Neural cell (in vitro differentiated cells): ENCODE results near the gene MPHOSPH8. TPM values are rescaled to one million over a fixed set of nuclear protein-coding genes. Genes with fewer than 3 reads are reported as not detected.

Experiments
- H2AFZ ChIP-seq: fragments of 200-600, 300-800 bp; sonication (generic), shearing (Covaris generic); 2 replicates; pipeline ENCODE4 v1.6.0; 2014; ENCODE audit warnings: low read depth, mild to moderate bottlenecking, antibody characterized with exemption, low read length, moderate library complexity
- H3F3A ChIP-seq: fragments of 200-600 bp; shearing (Covaris generic); 2 replicates; pipeline ENCODE4 v1.6.1; 2016; ENCODE audit warnings: mild to moderate bottlenecking, moderate library complexity, mixed read lengths, antibody characterized with exemption, low read length; ENCODE audit not compliant: insufficient read depth, poor library complexity, severe bottlenecking
- H3K27ac ChIP-seq: fragments of 200-600, 300-800 bp; sonication (generic), shearing (Covaris generic); 2 replicates; pipeline ENCODE4 v1.5.1; 2014; ENCODE audit warnings: mild to moderate bottlenecking, low read length, moderate library complexity
- H3K27me3 ChIP-seq: fragments of 300-800, 200-600 bp; sonication (generic), shearing (Covaris generic); 2 replicates; pipeline ENCODE4 v1.6.0; 2014; ENCODE audit warnings: mild to moderate bottlenecking, low read depth, low read length, moderate library complexity; ENCODE audit not compliant: insufficient read depth
- H3K36me3 ChIP-seq: fragments of 300-800, 200-600 bp; sonication (generic), shearing (Covaris generic); 2 replicates; pipeline ENCODE4 v1.5.1; 2014; ENCODE audit warnings: mild to moderate bottlenecking, antibody characterized with exemption, low read length, moderate library complexity; ENCODE audit not compliant: insufficient read depth
- H3K4me2 ChIP-seq: fragments of 300-800, 200-600 bp; sonication (generic), shearing (Covaris generic); 2 replicates; pipeline ENCODE4 v1.6.0; 2014; ENCODE audit warnings: mild to moderate bottlenecking, low read length
- H3K4me3 ChIP-seq: fragments of 300-800, 200-600 bp; sonication (generic), shearing (Covaris generic); 2 replicates; pipeline ENCODE4 v1.5.1; 2014; ENCODE audit warnings: mild to moderate bottlenecking, low read length, moderate library complexity
- H3K79me2 ChIP-seq: fragments of 200-600 bp; shearing (Covaris generic); replicated peaks from 2 replicates; pipeline ENCODE4 v1.6.0; 2014; ENCODE audit warnings: mild to moderate bottlenecking, low read length, moderate library complexity; ENCODE audit not compliant: insufficient read depth
- H3K9ac ChIP-seq: fragments of 300-800, 200-600 bp; sonication (generic), shearing (Covaris generic); 2 replicates; pipeline ENCODE4 v1.6.1; 2016; ENCODE audit warnings: mild to moderate bottlenecking, low read length, mixed read lengths
- H3K9me2 ChIP-seq: fragments of 200-600 bp; shearing (Covaris generic); 2 replicates; pipeline ENCODE4 v1.6.1; 2016; ENCODE audit warnings: mild to moderate bottlenecking, low read length, mixed read lengths; ENCODE audit not compliant: insufficient read depth
- H3K9me3 ChIP-seq: fragments of 200-600, 300-800 bp; sonication (generic), shearing (Covaris generic); 2 replicates; pipeline ENCODE4 v1.6.1; 2016; ENCODE audit warnings: mild to moderate bottlenecking, mixed run types, low read length, moderate library complexity, mixed read lengths
- H4K20me1 ChIP-seq: fragments of 200-600 bp; shearing (Covaris generic); 2 replicates; pipeline ENCODE4 v1.6.1; 2016; ENCODE audit warnings: mild to moderate bottlenecking, mixed run types; ENCODE audit not compliant: insufficient read depth
- CTCF ChIP-seq: fragments of 450-650 bp; IDR thresholded peaks from 2 replicates; pipeline ENCODE4 v1.5.1; 2014; ENCODE audit warnings: antibody characterized with exemption, mild to moderate bottlenecking, moderate library complexity; ENCODE audit not compliant: poor library complexity, severe bottlenecking
- EP300 ChIP-seq: fragments of 450-650 bp; conservative IDR thresholded peaks from 2 replicates; pipeline ENCODE4 v1.6.1; 2014; ENCODE audit warnings: antibody characterized with exemption, mild to moderate bottlenecking, moderate library complexity; ENCODE audit not compliant: poor library complexity, severe bottlenecking
- EZH2 ChIP-seq: fragments of 200-600, 300-800 bp; shearing (Covaris generic), sonication (generic); IDR thresholded peaks from 2 replicates; pipeline ENCODE4 v1.6.1; 2014; ENCODE audit warnings: antibody characterized with exemption, low read length, borderline replicate concordance, mild to moderate bottlenecking; ENCODE audit not compliant: insufficient read depth, poor library complexity, severe bottlenecking
- MXI1 ChIP-seq: fragments of 450-650 bp; conservative IDR thresholded peaks from 2 replicates; pipeline ENCODE4 v1.6.1; 2014; ENCODE audit warnings: antibody characterized with exemption, mild to moderate bottlenecking; ENCODE audit not compliant: poor library complexity, severe bottlenecking
- POLR2AphosphoS5 ChIP-seq: IDR thresholded peaks from 2 replicates; pipeline ENCODE4 v1.6.1; 2012
- RAD21 ChIP-seq: fragments of 450-650 bp; conservative IDR thresholded peaks from 2 replicates; pipeline ENCODE4 v1.6.1; 2014; ENCODE audit warnings: antibody characterized with exemption, mild to moderate bottlenecking, moderate library complexity
- SMC3 ChIP-seq: fragments of 450-650 bp; conservative IDR thresholded peaks from 2 replicates; pipeline ENCODE4 v1.6.1; 2014; ENCODE audit warnings: antibody characterized with exemption, mild to moderate bottlenecking, moderate library complexity; ENCODE audit not compliant: poor library complexity
- TAF1 ChIP-seq: IDR thresholded peaks from 2 replicates; pipeline ENCODE4 v1.6.1; 2012; ENCODE audit warnings: low read depth
- polyA plus RNA-seq: library from polyadenylated mRNA; depleted of rRNA; stranded (reverse); fragments of >200 nt; gene quantifications from 2 replicates; pipeline ENCODE4 v1.2.3, GENCODE V29; 2014
- TF ChIP-seq, protein P1 (sequence below): IDR thresholded peaks from 2 replicates; pipeline ENCODE4 v1.6.1; 2012; ENCODE audit warnings: borderline replicate concordance

MPHOSPH8 gene
- polyA plus RNA-seq, 1 donor from 2014 or later = 35.0 TPM

DNA sequence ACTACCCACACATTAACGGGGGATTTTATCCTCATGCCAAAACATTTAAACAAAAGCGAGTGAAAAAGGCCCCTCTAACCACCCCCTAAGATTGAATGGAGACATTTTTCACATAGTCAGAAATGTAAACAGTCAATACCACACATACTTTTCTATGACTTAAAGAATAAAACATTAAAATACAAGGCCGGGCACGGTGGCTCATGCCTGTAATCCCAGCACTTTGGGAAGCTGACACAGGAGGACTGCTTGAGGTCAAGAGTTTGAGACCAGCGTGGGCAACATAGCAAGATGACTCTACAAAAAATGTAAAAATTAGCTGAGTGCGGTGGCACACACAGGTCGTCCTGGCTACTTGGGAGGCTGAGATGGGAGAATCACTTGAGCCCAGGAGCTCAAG is 47.3 kb downstream of the MPHOSPH8 start:
- H3F3A ChIP-seq = no peaks in the 10 kb centered on the region
- no peak overlapping the region for H3K9ac ChIP-seq
- H3K4me3 ChIP-seq = no peak overlapping the region
- H3K27me3 ChIP-seq = no peaks in the 10 kb centered on the region
- no peaks in the 10 kb centered on the region for H3K9me2 ChIP-seq
- no peak for TF ChIP-seq SMC3
- TF ChIP-seq RAD21 = no peak
- no peak for TF ChIP-seq POLR2AphosphoS5
- TF ChIP-seq, protein P1, sequence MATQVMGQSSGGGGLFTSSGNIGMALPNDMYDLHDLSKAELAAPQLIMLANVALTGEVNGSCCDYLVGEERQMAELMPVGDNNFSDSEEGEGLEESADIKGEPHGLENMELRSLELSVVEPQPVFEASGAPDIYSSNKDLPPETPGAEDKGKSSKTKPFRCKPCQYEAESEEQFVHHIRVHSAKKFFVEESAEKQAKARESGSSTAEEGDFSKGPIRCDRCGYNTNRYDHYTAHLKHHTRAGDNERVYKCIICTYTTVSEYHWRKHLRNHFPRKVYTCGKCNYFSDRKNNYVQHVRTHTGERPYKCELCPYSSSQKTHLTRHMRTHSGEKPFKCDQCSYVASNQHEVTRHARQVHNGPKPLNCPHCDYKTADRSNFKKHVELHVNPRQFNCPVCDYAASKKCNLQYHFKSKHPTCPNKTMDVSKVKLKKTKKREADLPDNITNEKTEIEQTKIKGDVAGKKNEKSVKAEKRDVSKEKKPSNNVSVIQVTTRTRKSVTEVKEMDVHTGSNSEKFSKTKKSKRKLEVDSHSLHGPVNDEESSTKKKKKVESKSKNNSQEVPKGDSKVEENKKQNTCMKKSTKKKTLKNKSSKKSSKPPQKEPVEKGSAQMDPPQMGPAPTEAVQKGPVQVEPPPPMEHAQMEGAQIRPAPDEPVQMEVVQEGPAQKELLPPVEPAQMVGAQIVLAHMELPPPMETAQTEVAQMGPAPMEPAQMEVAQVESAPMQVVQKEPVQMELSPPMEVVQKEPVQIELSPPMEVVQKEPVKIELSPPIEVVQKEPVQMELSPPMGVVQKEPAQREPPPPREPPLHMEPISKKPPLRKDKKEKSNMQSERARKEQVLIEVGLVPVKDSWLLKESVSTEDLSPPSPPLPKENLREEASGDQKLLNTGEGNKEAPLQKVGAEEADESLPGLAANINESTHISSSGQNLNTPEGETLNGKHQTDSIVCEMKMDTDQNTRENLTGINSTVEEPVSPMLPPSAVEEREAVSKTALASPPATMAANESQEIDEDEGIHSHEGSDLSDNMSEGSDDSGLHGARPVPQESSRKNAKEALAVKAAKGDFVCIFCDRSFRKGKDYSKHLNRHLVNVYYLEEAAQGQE = no peak
- TF ChIP-seq EP300 = no peak
- no peak for TF ChIP-seq MXI1
- TF ChIP-seq TAF1 = no peak
- no peak for TF ChIP-seq CTCF
- TF ChIP-seq EZH2 = no peak
- no peak overlapping the region for H3K27ac ChIP-seq
- H3K9me3 ChIP-seq = no peaks in the 10 kb centered on the region
- H3K36me3 ChIP-seq = peaks cover 4% of the 10 kb centered on the region
- H2AFZ ChIP-seq = no peak overlapping the region
- H3K79me2 ChIP-seq = no peaks in the 10 kb centered on the region
- no peak overlapping the region for H3K4me2 ChIP-seq
- H4K20me1 ChIP-seq = no peaks in the 10 kb centered on the region

- Histone ChIP-seq H3K4me3 (no peak overlapping the region), H3F3A (no peaks in the 10 kb centered on the region), H2AFZ (no peak overlapping the region), H3K79me2 (no peaks in the 10 kb centered on the region), H3K9me3 (no peaks in the 10 kb centered on the region), H3K9ac (no peak overlapping the region), H3K27me3 (no peaks in the 10 kb centered on the region), H3K36me3 (peaks cover 4% of the 10 kb centered on the region), H3K27ac (no peak overlapping the region), H3K9me2 (no peaks in the 10 kb centered on the region), H4K20me1 (no peaks in the 10 kb centered on the region), H3K4me2 (no peak overlapping the region)
- TF ChIP-seq TAF1 = no peak
Observed at GRCh38 chr13:19681517-19681916, 48.1 kb downstream of the MPHOSPH8 start.

DNA sequence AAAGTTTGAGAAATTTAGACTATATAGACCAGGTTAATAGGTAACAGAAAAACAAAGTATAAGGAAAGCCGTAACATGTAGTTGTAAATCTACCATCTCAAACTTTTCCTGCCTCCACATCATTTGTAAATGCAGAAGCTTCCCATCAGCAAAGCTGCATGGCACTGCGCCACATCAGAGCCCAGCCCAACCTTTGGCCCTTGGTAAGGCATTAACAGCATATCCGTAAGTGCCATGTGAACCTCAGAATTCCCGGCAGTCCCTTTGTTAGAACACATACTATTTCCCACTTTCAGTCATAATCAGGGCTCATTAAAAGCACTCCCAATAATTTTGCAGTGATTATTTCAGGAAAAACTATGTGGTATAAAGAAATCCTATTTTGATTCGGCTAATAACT is 51.6 kb downstream of the MPHOSPH8 start:
- Histone ChIP-seq H3K79me2 (no peaks in the 10 kb centered on the region), H3K4me3 (no peak overlapping the region), H3K27ac (no peak overlapping the region), H3K36me3 (no peaks in the 10 kb centered on the region), H3K4me2 (no peak overlapping the region), H3K9me2 (no peaks in the 10 kb centered on the region), H2AFZ (no peak overlapping the region), H3K9me3 (no peaks in the 10 kb centered on the region), H4K20me1 (no peaks in the 10 kb centered on the region), H3K27me3 (no peaks in the 10 kb centered on the region), H3F3A (no peaks in the 10 kb centered on the region), H3K9ac (no peak overlapping the region)
- no peak for TF ChIP-seq EP300
- TF ChIP-seq, protein P1 = no peak
- no peak for TF ChIP-seq EZH2
- no peak for TF ChIP-seq MXI1
- no peak for TF ChIP-seq RAD21
- TF ChIP-seq TAF1 = no peak
- TF ChIP-seq SMC3 = no peak
